ENCODE measurements around the gene BRCA1. TPM values are rescaled to one million over a fixed set of nuclear protein-coding genes. Genes with fewer than 3 reads are reported as not detected.

BRCA1 gene
- total RNA-seq, 4 donors from 2014 or later: 2.6 to 121 (median 5.8) TPM

DNA sequence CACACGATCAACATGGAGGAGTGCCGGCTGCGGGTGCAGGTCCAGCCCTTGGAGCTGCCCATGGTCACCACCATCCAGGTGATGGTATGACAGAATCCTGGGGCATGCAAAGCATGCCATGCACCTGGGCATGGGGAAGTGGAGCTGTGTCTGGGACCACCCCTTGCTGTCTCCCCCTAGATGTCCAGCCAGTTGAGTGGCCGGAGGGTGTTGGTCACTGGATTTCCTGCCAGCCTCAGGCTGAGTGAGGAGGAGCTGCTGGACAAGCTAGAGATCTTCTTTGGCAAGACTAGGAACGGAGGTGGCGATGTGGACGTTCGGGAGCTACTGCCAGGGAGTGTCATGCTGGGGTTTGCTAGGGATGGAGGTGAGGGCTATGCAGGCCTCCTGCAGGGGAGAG lies 111.9 kb downstream of the BRCA1 start:
- WGBS, 2 donors (ENCODE audit: low coverage in 1 of 2): 76% methylated on average over 5 of the region's 8 CpGs; no CpG with 5 or more reads in 1 of the 2 donors
- intact Hi-C loops (cut with DNase I; ENCODE audit: low total_unique reads): loop anchor here (10.0 kb wide), 1 partner anchor 302 kb away; no protein-coding TSS in a partner anchor

DNA sequence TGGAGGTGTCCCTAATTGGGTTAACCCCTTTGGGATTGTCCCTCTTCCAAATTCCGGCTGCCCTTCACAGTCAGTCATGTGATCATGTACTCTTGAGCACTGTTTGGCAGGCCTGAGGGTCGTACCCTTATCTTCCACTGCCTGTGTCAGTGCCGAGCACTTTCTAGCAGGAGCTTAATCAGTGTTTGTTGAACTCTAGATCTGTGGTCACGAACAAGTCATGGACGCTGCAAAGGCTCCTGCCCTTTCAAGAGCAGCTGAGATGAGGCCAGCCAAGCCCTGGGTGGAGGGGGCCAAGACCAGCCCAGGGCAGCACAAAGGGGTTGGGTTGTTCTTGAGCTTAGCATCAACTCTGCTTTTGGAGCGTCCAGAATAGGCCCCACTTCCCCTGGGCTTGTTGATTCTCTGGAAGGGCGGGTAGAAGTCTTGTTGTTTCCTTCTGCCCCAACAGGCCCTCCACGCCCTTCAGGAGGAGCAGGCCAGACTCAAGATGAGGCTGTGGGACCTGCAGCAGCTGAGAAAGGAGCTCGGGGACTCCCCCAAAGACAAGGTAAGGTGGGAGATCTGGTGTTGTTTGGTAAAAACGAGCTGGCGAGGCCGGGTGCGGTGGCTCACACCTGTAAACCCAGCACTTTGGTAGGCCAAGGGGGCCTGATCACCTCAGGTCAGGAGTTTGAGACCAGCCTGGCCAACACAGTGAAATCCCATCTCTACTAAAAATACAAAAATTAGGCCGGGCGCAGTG lies 113.3 kb downstream of the BRCA1 start:
- DNase-seq: no peak
- Histone ChIP-seq H3K27me3 (no peaks in the 10 kb centered on the region), H3K4me1 (peaks cover 6 to 55% (median 28%) of the 10 kb centered on the region in 4 donors)

More for the DNA sequence above, 111.9 kb downstream of the BRCA1 start:
- Histone ChIP-seq H3K27me3 (no peaks in the 10 kb centered on the region), H3K36me3 (no peaks in the 10 kb centered on the region), H3K4me3 (no peak overlapping the region), H3K27ac (peak overlapping the region in 1 of 4 donors; percentile 60), H3K9me3 (no peaks in the 10 kb centered on the region), H3K4me1 (peaks cover 6 to 45% (median 22%) of the 10 kb centered on the region in 4 donors)
- TF ChIP-seq EP300 (IDR thresholded peaks at IDR 0.05; ENCODE audit: low read depth) (no peak), POLR2AphosphoS5 (IDR thresholded peaks at IDR 0.05) (no peak), POLR2A (IDR thresholded peaks at IDR 0.05) (no peak)
- TF ChIP-seq, protein P1, sequence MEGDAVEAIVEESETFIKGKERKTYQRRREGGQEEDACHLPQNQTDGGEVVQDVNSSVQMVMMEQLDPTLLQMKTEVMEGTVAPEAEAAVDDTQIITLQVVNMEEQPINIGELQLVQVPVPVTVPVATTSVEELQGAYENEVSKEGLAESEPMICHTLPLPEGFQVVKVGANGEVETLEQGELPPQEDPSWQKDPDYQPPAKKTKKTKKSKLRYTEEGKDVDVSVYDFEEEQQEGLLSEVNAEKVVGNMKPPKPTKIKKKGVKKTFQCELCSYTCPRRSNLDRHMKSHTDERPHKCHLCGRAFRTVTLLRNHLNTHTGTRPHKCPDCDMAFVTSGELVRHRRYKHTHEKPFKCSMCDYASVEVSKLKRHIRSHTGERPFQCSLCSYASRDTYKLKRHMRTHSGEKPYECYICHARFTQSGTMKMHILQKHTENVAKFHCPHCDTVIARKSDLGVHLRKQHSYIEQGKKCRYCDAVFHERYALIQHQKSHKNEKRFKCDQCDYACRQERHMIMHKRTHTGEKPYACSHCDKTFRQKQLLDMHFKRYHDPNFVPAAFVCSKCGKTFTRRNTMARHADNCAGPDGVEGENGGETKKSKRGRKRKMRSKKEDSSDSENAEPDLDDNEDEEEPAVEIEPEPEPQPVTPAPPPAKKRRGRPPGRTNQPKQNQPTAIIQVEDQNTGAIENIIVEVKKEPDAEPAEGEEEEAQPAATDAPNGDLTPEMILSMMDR (IDR thresholded peaks at IDR 0.05): no peak
- DNase-seq: no peak
- in situ Hi-C loops (cut with MboI; ENCODE audit: low pct_ligation_motif_present in 1 of 4, low pct_unique_long_range_greater_than_20kb in 1 of 4, low sequenced_read_pairs in 3 of 4): loop anchor here in 1 of 4 donors (25.0 kb wide), 1 partner anchor 324 kb away; no protein-coding TSS in a partner anchor

DNA sequence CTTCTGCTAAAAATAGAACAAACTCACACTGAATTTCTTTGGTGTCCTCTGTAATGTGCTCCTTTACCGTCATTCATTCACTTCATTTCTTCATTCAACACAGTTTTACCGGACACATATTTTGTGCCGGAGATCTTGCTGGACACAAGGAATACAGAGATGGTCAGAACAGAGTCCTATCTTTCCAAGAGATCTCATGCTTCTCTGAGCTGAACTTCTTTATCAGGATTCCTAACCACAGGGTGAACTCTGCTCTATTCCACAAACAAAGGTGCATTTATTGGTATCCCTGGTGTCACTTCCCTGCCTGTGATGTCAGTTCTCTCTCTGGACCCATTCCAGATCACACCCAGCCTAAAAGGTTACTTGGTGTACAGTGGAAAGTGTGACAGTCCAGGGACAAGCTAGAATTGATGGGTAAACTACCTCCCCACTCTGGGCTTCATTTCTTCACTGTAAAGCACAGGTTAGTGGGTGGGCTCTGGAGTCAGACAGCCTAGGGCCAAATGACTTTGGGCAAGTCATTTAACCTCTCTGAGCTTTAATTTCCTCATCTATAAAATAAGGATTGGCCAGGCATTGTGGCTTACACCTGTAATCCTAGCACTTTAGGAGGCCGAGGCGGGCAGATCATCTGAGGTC lies 114.4 kb downstream of the BRCA1 start:
- intact Hi-C loops (cut with DNase I; ENCODE audit: low total_unique reads): loop anchor here (10.0 kb wide), 1 partner anchor 304 kb away; no protein-coding TSS in a partner anchor
- TF ChIP-seq EP300 (IDR thresholded peaks at IDR 0.05; ENCODE audit: low read depth): peak; percentile 11
- TF ChIP-seq POLR2AphosphoS5 (IDR thresholded peaks at IDR 0.05): peak; percentile 49 to 72 (median 50)
- TF ChIP-seq, protein P1 (IDR thresholded peaks at IDR 0.05): peak in 1 of 5 experiments; percentile 9
- peak; percentile 36 for TF ChIP-seq POLR2A (IDR thresholded peaks at IDR 0.05)
- no peak overlapping the region for H3K4me3 ChIP-seq
- no peaks in the 10 kb centered on the region for H3K9me3 ChIP-seq
- H3K4me1 ChIP-seq: peaks cover 6 to 57% (median 30%) of the 10 kb centered on the region in 4 donors
- H3K36me3 ChIP-seq: no peaks in the 10 kb centered on the region
- no peaks in the 10 kb centered on the region for H3K27me3 ChIP-seq
- peak; percentile 75 for DNase-seq
- in situ Hi-C loops (cut with MboI; ENCODE audit: low pct_ligation_motif_present in 1 of 4, low pct_unique_long_range_greater_than_20kb in 1 of 4, low sequenced_read_pairs in 3 of 4): loop anchor here in 1 of 4 donors (25.0 kb wide), 1 partner anchor 327 kb away; no protein-coding TSS in a partner anchor
- 59 to 61% methylated on average over 3 to 5 of the region's 5 CpGs for WGBS, 2 donors (ENCODE audit: low coverage in 1 of 2)
- H3K27ac ChIP-seq: peak overlapping the region; percentile 75 to 82 (median 78)

More for the DNA sequence above, 113.3 kb downstream of the BRCA1 start:
- in situ Hi-C loops (cut with MboI; ENCODE audit: low pct_ligation_motif_present in 1 of 4, low pct_unique_long_range_greater_than_20kb in 1 of 4, low sequenced_read_pairs in 3 of 4): loop anchor here in 1 of 4 donors (25.0 kb wide), 1 partner anchor 325 kb away; no protein-coding TSS in a partner anchor
- H3K9me3 ChIP-seq: no peaks in the 10 kb centered on the region
- WGBS, 2 donors (ENCODE audit: low coverage in 1 of 2): 83 to 96% methylated on average over 5 to 15 of the region's 15 CpGs
- TF ChIP-seq, protein P1 (IDR thresholded peaks at IDR 0.05): no peak
- TF ChIP-seq POLR2A (IDR thresholded peaks at IDR 0.05) (no peak), POLR2AphosphoS5 (IDR thresholded peaks at IDR 0.05) (no peak), EP300 (IDR thresholded peaks at IDR 0.05; ENCODE audit: low read depth) (no peak)
- H3K27ac ChIP-seq: peak overlapping the region; percentile 75 to 82 (median 78)
- intact Hi-C loops (cut with DNase I; ENCODE audit: low total_unique reads): loop anchor here (10.0 kb wide), 1 partner anchor 303 kb away; no protein-coding TSS in a partner anchor
- H3K36me3 ChIP-seq: no peaks in the 10 kb centered on the region
- no peak overlapping the region for H3K4me3 ChIP-seq

Data from transverse colon (tissue), 4 donors.